GM23338 (cell line): ENCODE measurements around the gene ALPL.
"Not testable (repeated sequence)": the region's sequence is repeated elsewhere in the genome, so short reads cannot be mapped to it uniquely, and the experiment has no call there.

Experiments
- CREB1 ChIP-seq: fragments of 250-450 bp; sonication (Bioruptor Pico); IDR thresholded peaks from 2 replicates; pipeline ENCODE4 v1.5.0; 2020; ENCODE audit warnings: low read depth, mild to moderate bottlenecking, moderate library complexity
- CTCF ChIP-seq, 2 experiments: fragments of 200-600 bp in 1 of 2; sonication (generic) in 1 of 2; conservative IDR thresholded peaks; 2 replicates each; pipeline versions ENCODE4 v1.5.1 to v1.6.1; 2016 to 2017; ENCODE audit warnings: antibody characterized with exemption in 2 of 2, low read depth in 2 of 2, mild to moderate bottlenecking in 2 of 2, moderate library complexity in 1 of 2
- ETS1 ChIP-seq: IDR thresholded peaks from 2 replicates; pipeline ENCODE4 v1.6.1; 2016; ENCODE audit warnings: antibody characterized with exemption
- EZH2 ChIP-seq: fragments of 200-600 bp; sonication (generic); IDR thresholded peaks from one replicate; pipeline ENCODE4 v1.8.0; 2017; ENCODE audit warnings: antibody characterized with exemption, mild to moderate bottlenecking, low read depth; ENCODE audit not compliant: unreplicated experiment
- EZH2phosphoT487 ChIP-seq: fragments of 200-600 bp; sonication (generic); IDR thresholded peaks from one replicate; pipeline ENCODE4 v1.8.1; 2018; ENCODE audit warnings: antibody characterized with exemption; ENCODE audit not compliant: unreplicated experiment
- JUNB ChIP-seq: IDR thresholded peaks from one replicate; pipeline ENCODE4 v1.6.1; 2016; ENCODE audit warnings: antibody characterized with exemption; ENCODE audit not compliant: unreplicated experiment
- POLR2AphosphoS5 ChIP-seq: IDR thresholded peaks from 2 replicates; pipeline ENCODE4 v1.6.1; 2016; ENCODE audit warnings: antibody characterized with exemption, low read depth
- REST ChIP-seq: IDR thresholded peaks from one replicate; pipeline ENCODE4 v1.6.1; 2018; ENCODE audit warnings: antibody characterized with exemption; ENCODE audit not compliant: unreplicated experiment
- ZNF331 ChIP-seq: fragments of 250-450 bp; sonication (Bioruptor Pico); IDR thresholded peaks from 2 replicates; pipeline ENCODE4 v1.5.0; 2020; ENCODE audit warnings: low read depth, mild to moderate bottlenecking, moderate library complexity
- TF ChIP-seq, protein P1 (sequence below): fragments of 250-450 bp; sonication (Bioruptor Pico); IDR thresholded peaks from 2 replicates; pipeline ENCODE4 v1.5.0; 2020; ENCODE audit warnings: mild to moderate bottlenecking, moderate library complexity

DNA sequence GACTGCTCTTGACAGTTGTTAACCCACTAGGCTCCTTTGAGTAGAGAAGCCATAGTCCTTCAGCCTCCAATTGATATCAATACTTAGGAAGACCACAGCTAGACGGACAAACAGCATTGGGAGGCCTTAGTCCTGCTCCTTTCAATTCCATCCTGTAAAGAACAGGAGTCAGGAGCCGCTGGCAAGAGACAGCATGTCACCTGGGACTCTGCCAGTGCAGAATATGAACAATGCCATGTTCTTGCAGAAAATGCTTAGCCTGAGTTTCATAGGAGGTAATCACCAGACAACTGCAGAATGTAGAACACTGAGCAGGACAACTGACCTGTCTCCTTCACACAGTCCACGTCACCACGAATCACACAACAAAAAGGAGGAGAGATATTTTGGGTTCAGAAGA is 25.3 kb upstream of the ALPL start:
- not testable (repeated sequence) for TF ChIP-seq JUNB; CTCF (conservative IDR thresholded peaks at IDR 0.05; ENCODE audit: low read depth in 2 of 2); EZH2; EZH2phosphoT487; POLR2AphosphoS5; CREB1 (CRISPR knock-in tag); REST; ZNF331 (CRISPR knock-in tag); ETS1
- TF ChIP-seq, protein P1, sequence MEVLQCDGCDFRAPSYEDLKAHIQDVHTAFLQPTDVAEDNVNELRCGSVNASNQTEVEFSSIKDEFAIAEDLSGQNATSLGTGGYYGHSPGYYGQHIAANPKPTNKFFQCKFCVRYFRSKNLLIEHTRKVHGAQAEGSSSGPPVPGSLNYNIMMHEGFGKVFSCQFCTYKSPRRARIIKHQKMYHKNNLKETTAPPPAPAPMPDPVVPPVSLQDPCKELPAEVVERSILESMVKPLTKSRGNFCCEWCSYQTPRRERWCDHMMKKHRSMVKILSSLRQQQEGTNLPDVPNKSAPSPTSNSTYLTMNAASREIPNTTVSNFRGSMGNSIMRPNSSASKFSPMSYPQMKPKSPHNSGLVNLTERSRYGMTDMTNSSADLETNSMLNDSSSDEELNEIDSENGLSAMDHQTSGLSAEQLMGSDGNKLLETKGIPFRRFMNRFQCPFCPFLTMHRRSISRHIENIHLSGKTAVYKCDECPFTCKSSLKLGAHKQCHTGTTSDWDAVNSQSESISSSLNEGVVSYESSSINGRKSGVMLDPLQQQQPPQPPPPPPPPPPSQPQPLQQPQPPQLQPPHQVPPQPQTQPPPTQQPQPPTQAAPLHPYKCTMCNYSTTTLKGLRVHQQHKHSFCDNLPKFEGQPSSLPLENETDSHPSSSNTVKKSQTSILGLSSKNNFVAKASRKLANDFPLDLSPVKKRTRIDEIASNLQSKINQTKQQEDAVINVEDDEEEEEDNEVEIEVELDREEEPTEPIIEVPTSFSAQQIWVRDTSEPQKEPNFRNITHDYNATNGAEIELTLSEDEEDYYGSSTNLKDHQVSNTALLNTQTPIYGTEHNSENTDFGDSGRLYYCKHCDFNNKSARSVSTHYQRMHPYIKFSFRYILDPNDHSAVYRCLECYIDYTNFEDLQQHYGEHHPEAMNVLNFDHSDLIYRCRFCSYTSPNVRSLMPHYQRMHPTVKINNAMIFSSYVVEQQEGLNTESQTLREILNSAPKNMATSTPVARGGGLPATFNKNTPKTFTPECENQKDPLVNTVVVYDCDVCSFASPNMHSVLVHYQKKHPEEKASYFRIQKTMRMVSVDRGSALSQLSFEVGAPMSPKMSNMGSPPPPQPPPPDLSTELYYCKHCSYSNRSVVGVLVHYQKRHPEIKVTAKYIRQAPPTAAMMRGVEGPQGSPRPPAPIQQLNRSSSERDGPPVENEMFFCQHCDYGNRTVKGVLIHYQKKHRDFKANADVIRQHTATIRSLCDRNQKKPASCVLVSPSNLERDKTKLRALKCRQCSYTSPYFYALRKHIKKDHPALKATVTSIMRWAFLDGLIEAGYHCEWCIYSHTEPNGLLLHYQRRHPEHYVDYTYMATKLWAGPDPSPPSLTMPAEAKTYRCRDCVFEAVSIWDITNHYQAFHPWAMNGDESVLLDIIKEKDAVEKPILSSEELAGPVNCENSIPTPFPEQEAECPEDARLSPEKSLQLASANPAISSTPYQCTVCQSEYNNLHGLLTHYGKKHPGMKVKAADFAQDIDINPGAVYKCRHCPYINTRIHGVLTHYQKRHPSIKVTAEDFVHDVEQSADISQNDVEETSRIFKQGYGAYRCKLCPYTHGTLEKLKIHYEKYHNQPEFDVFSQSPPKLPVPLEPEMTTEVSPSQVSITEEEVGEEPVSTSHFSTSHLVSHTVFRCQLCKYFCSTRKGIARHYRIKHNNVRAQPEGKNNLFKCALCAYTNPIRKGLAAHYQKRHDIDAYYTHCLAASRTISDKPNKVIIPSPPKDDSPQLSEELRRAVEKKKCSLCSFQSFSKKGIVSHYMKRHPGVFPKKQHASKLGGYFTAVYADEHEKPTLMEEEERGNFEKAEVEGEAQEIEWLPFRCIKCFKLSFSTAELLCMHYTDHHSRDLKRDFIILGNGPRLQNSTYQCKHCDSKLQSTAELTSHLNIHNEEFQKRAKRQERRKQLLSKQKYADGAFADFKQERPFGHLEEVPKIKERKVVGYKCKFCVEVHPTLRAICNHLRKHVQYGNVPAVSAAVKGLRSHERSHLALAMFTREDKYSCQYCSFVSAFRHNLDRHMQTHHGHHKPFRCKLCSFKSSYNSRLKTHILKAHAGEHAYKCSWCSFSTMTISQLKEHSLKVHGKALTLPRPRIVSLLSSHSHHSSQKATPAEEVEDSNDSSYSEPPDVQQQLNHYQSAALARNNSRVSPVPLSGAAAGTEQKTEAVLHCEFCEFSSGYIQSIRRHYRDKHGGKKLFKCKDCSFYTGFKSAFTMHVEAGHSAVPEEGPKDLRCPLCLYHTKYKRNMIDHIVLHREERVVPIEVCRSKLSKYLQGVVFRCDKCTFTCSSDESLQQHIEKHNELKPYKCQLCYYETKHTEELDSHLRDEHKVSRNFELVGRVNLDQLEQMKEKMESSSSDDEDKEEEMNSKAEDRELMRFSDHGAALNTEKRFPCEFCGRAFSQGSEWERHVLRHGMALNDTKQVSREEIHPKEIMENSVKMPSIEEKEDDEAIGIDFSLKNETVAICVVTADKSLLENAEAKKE = not testable (repeated sequence)
